Keratinocyte (primary cell): ENCODE measurements around the gene ETHE1. TPM values are rescaled to one million over a fixed set of nuclear protein-coding genes. Genes with fewer than 3 reads are reported as not detected.

ENCODE experiments used
- DNase-seq: peaks from one replicate; pipeline ENCODE4 v3.0.0-alpha.2; 2011; ENCODE audit warnings: low read depth, missing footprints, low spot score
- FAIRE-seq: peaks from 2 replicates; lab custom pipeline; 2011; peaks lifted over from hg19 to GRCh38; lab: Jason Lieb, UNC
- H2AFZ ChIP-seq: 2 replicates; pipeline ENCODE4 v1.6.0; 2012; ENCODE audit warnings: low read length, control low read depth, inconsistent platforms; ENCODE audit not compliant: control insufficient read depth
- H3K27ac ChIP-seq: 2 replicates; pipeline ENCODE4 v1.5.1; 2011; ENCODE audit warnings: low read length; ENCODE audit not compliant: control insufficient read depth, insufficient read depth
- H3K27me3 ChIP-seq: 3 replicates; pipeline ENCODE4 v1.6.0; 2011; ENCODE audit warnings: low read length; ENCODE audit not compliant: control insufficient read depth, insufficient read depth; ENCODE audit errors: extremely low read depth
- H3K36me3 ChIP-seq, 2 experiments: 2 replicates in 1 of 2; 3 replicates in 1 of 2; pipeline ENCODE4 v1.5.1; 2011; ENCODE audit warnings: low read length in 2 of 2, mild to moderate bottlenecking in 1 of 2; ENCODE audit not compliant: control insufficient read depth in 2 of 2, insufficient read depth in 2 of 2; ENCODE audit errors: extremely low read depth in 1 of 2
- H3K4me1 ChIP-seq: 3 replicates; pipeline ENCODE4 v1.5.1; 2011; ENCODE audit warnings: low read length; ENCODE audit not compliant: control insufficient read depth, insufficient read depth; ENCODE audit errors: extremely low read depth
- H3K4me2 ChIP-seq: 3 replicates; pipeline ENCODE4 v1.6.0; 2011; ENCODE audit warnings: low read depth, low read length; ENCODE audit not compliant: control insufficient read depth, insufficient read depth; ENCODE audit errors: extremely low read depth
- H3K4me3 ChIP-seq, 3 experiments: fragments of 200-600 bp in 1 of 3; sonication (generic) in 1 of 3; 2 replicates in 2 of 3; 3 replicates in 1 of 3; pipeline ENCODE4 v1.5.1; 2011 to 2016; ENCODE audit warnings: low read length in 3 of 3, mild to moderate bottlenecking in 3 of 3, control low read depth in 2 of 3, inconsistent platforms in 1 of 3, low read depth in 1 of 3, mixed read lengths in 1 of 3, mixed run types in 1 of 3, moderate library complexity in 1 of 3; ENCODE audit not compliant: control insufficient read depth in 2 of 3, insufficient read depth in 2 of 3; ENCODE audit errors: extremely low read depth in 1 of 3
- H3K79me2 ChIP-seq: 2 replicates; pipeline ENCODE4 v1.6.0; 2012; ENCODE audit warnings: low read length; ENCODE audit not compliant: control insufficient read depth, insufficient read depth
- H3K9ac ChIP-seq: 3 replicates; pipeline ENCODE4 v1.6.0; 2011; ENCODE audit warnings: low read length; ENCODE audit not compliant: control insufficient read depth, insufficient read depth; ENCODE audit errors: extremely low read depth
- H3K9me1 ChIP-seq: 3 replicates; pipeline ENCODE4 v1.6.0; 2011; ENCODE audit warnings: low read length; ENCODE audit not compliant: control insufficient read depth, insufficient read depth; ENCODE audit errors: extremely low read depth
- H3K9me3 ChIP-seq: 2 replicates; pipeline ENCODE4 v1.5.1; 2012; ENCODE audit warnings: low read depth, low read length; ENCODE audit not compliant: control insufficient read depth
- H4K20me1 ChIP-seq: 3 replicates; pipeline ENCODE4 v1.6.0; 2011; ENCODE audit warnings: low read length; ENCODE audit not compliant: control insufficient read depth, insufficient read depth; ENCODE audit errors: extremely low read depth
- EZH2 ChIP-seq: IDR thresholded peaks from one replicate; pipeline ENCODE4 v1.6.1; 2012; ENCODE audit warnings: inconsistent platforms, mild to moderate bottlenecking, low read length, moderate library complexity
- dilution Hi-C: fragments of 300-500 bp; cut with MboI; formaldehyde crosslinking; loops from one replicate; pipeline ENCODE4 v1.7.0; 2020; ENCODE audit warnings: low sequenced_read_pairs; ENCODE audit not compliant: extremely low pct_ligation_motif_present
- polyA plus RNA-seq, 5 experiments: library from polyadenylated mRNA; depleted of rRNA in 3 of 5; stranded (reverse) in 3 of 5; stranded (forward) in 1 of 5; unstranded in 1 of 5; fragments of >200 nt; gene quantifications; 1 replicate in 1 of 5; 2 replicates in 3 of 5; 3 replicates in 1 of 5; pipeline versions ENCODE4 v1.2.1 to v1.2.3, GENCODE V29; 2011 to 2012; ENCODE audit warnings: missing spikeins in 2 of 5, low read depth in 1 of 5, low replicate concordance in 1 of 5
- TF ChIP-seq, protein P1 (sequence below), 3 experiments: IDR thresholded peaks in 1 of 3; conservative IDR thresholded peaks in 1 of 3; optimal IDR thresholded peaks in 1 of 3; 2 replicates in 2 of 3; 3 replicates in 1 of 3; pipeline versions ENCODE3 to v1.5.1; 2011; ENCODE audit warnings: low read length in 3 of 3, mild to moderate bottlenecking in 3 of 3, moderate library complexity in 2 of 3, control low read depth in 1 of 3, inconsistent platforms in 1 of 3; ENCODE audit not compliant: insufficient read depth in 2 of 3; ENCODE audit errors: extremely low read depth in 1 of 3

The ETHE1 gene
- polyA plus RNA-seq, 1 donor (not counting 4 experiments of a cell fraction or from before 2014, with no cell fraction given) = 234 TPM

DNA sequence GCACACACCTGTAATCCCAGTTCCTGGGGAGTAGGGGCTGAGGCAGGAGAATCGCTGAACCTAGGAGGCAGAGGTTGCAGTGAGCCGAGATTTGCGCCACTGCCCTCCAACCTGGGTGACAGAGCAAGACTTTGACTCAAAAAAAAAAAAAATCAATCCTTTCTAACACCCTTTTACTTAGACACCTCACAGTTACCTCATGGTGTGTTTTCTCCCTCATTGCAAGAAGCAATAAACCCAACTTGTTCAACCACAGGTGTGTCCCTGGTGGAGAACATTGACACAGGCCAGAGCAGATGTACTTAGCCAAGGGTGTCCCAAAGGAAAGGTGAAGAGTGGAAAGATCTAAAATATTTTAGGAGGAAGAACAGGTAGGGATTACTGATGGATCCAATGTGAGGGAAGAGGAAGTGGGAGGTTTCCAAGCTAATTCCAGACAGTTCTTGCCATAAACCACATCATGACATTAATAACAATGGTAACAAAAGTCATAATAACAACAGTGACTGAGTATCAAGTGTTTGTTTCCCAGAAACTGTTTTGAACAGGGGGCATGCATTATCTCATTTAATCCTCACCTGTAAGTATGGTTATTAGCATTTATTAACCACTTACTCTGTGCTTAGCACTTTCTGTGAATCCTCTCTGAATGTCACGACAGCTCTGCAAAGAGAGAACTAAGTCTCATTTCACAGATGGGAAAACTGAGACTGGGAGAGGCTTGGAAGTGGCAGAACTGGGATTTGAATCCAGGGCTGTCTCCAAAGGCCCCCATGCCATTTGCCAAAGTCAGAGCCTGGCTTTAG, 58.4 kb downstream of the ETHE1 start:
- peak overlapping the region; percentile 69 for H3K27ac ChIP-seq
- H3K4me3 ChIP-seq = no peak overlapping the region
- H3K9me3 ChIP-seq = no peaks in the 10 kb centered on the region
- dilution Hi-C loops = no loop called here
- no peak overlapping the region for H3K9ac ChIP-seq
- H2AFZ ChIP-seq = no peak overlapping the region
- no peaks in the 10 kb centered on the region for H4K20me1 ChIP-seq
- TF ChIP-seq EZH2 = no peak
- TF ChIP-seq, protein P1, sequence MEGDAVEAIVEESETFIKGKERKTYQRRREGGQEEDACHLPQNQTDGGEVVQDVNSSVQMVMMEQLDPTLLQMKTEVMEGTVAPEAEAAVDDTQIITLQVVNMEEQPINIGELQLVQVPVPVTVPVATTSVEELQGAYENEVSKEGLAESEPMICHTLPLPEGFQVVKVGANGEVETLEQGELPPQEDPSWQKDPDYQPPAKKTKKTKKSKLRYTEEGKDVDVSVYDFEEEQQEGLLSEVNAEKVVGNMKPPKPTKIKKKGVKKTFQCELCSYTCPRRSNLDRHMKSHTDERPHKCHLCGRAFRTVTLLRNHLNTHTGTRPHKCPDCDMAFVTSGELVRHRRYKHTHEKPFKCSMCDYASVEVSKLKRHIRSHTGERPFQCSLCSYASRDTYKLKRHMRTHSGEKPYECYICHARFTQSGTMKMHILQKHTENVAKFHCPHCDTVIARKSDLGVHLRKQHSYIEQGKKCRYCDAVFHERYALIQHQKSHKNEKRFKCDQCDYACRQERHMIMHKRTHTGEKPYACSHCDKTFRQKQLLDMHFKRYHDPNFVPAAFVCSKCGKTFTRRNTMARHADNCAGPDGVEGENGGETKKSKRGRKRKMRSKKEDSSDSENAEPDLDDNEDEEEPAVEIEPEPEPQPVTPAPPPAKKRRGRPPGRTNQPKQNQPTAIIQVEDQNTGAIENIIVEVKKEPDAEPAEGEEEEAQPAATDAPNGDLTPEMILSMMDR (optimal IDR thresholded peaks at IDR 0.05 in 1 of 3, IDR thresholded peaks at IDR 0.05 in 1 of 3, conservative IDR thresholded peaks at IDR 0.05 in 1 of 3; ENCODE audit: extremely low read depth in 1 of 3, insufficient read depth in 2 of 3, low read length in 3 of 3) = no peak
- no peaks in the 10 kb centered on the region for H3K27me3 ChIP-seq
- peaks cover 10% of the 10 kb centered on the region for H3K79me2 ChIP-seq
- FAIRE-seq (peak; percentile 74), DNase-seq (no peak)
- H3K4me2 ChIP-seq = peak overlapping the region; percentile 74
- H3K36me3 ChIP-seq = peaks cover 0 to 2% of the 10 kb centered on the region in 2 experiments
- H3K4me1 ChIP-seq = peaks cover 52% of the 10 kb centered on the region
- H3K9me1 ChIP-seq = peaks cover 4% of the 10 kb centered on the region

DNA sequence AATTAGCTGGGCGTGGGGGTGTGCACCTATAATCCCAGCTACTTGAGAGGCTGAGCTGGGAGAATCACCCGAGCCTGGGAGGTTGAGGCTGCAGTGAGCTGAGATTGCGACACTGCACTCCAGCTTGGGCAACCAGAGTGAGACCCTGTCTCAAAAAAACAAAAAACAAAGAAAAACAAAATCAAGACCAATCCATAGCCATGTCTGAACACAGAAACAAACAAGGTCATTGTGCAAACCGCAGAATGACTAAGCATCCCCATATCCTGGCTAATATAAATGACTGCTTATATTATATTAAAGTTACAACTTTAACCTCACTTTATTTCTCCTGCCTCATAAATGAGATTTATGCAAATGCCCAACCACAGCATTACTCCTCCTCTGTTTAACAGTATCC, 59.3 kb downstream of the ETHE1 start:
- H3K4me1 ChIP-seq = peaks cover 56% of the 10 kb centered on the region

More for the DNA sequence above, 59.3 kb downstream of the ETHE1 start:
- Histone ChIP-seq H3K79me2 (peaks cover 10% of the 10 kb centered on the region), H3K9me1 (peaks cover 4% of the 10 kb centered on the region), H3K27me3 (no peaks in the 10 kb centered on the region), H3K9ac (peak overlapping the region; percentile 37), H3K4me3 (no peak overlapping the region), H3K9me3 (no peaks in the 10 kb centered on the region), H3K4me2 (peak overlapping the region; percentile 74), H3K27ac (peak overlapping the region; percentile 69), H2AFZ (no peak overlapping the region), H4K20me1 (no peaks in the 10 kb centered on the region), H3K36me3 (peaks cover 0 to 3% of the 10 kb centered on the region in 2 experiments)
- DNase-seq (no peak), FAIRE-seq (no peak)
- dilution Hi-C loops = no loop called here
- no peak for TF ChIP-seq EZH2
- TF ChIP-seq, protein P1 (optimal IDR thresholded peaks at IDR 0.05 in 1 of 3, IDR thresholded peaks at IDR 0.05 in 1 of 3, conservative IDR thresholded peaks at IDR 0.05 in 1 of 3; ENCODE audit: extremely low read depth in 1 of 3, insufficient read depth in 2 of 3, low read length in 3 of 3) = no peak
